Trophoblast cell (in vitro differentiated cells and primary cell): ENCODE results near the gene PCSK6.

Experiments used
- DNase-seq, 2 donors: peaks; one replicate each; pipeline ENCODE4 v3.0.0-alpha.2; 2016
- H2AFZ ChIP-seq: 2 replicates; pipeline ENCODE4 v1.6.1; 2013; ENCODE audit warnings: low read length, moderate library complexity, mild to moderate bottlenecking; ENCODE audit not compliant: insufficient read depth, poor library complexity
- H2AK5ac ChIP-seq: 2 replicates; pipeline ENCODE4 v1.6.1; 2013; ENCODE audit warnings: mild to moderate bottlenecking, low read length
- H2BK120ac ChIP-seq: 2 replicates; pipeline ENCODE4 v1.6.1; 2013; ENCODE audit warnings: low read length, mild to moderate bottlenecking, moderate library complexity; ENCODE audit not compliant: insufficient read depth, poor library complexity
- H2BK12ac ChIP-seq: 2 replicates; pipeline ENCODE4 v1.6.1; 2013; ENCODE audit warnings: mild to moderate bottlenecking, low read length, moderate library complexity
- H2BK5ac ChIP-seq: 2 replicates; pipeline ENCODE4 v1.6.1; 2013; ENCODE audit warnings: low read length, low read depth, moderate library complexity, mild to moderate bottlenecking; ENCODE audit not compliant: poor library complexity
- H3K14ac ChIP-seq: 2 replicates; pipeline ENCODE4 v1.6.1; 2013; ENCODE audit warnings: mild to moderate bottlenecking, low read length
- H3K18ac ChIP-seq: 2 replicates; pipeline ENCODE4 v1.6.1; 2013; ENCODE audit warnings: mild to moderate bottlenecking, low read length
- H3K23ac ChIP-seq: 2 replicates; pipeline ENCODE4 v1.6.1; 2013; ENCODE audit warnings: low read length
- H3K27ac ChIP-seq: 2 replicates; pipeline ENCODE4 v1.5.1; 2013; ENCODE audit warnings: low read depth, mild to moderate bottlenecking, inconsistent platforms, low read length, moderate library complexity
- H3K27me3 ChIP-seq: 2 replicates; pipeline ENCODE4 v1.6.1; 2013; ENCODE audit warnings: inconsistent platforms, mild to moderate bottlenecking, low read length, moderate library complexity; ENCODE audit not compliant: insufficient read depth
- H3K36me3 ChIP-seq, 2 experiments: 1 replicate in 1 of 2; 2 replicates in 1 of 2; pipeline ENCODE4 v1.6.1; 2013; ENCODE audit warnings: low read length in 2 of 2, mild to moderate bottlenecking in 2 of 2, moderate library complexity in 1 of 2; ENCODE audit not compliant: insufficient read depth in 2 of 2, control insufficient read depth in 1 of 2
- H3K4ac ChIP-seq: 2 replicates; pipeline ENCODE4 v1.6.1; 2013; ENCODE audit warnings: low read depth, mild to moderate bottlenecking, low read length, moderate library complexity
- H3K4me1 ChIP-seq, 2 experiments: 1 replicate in 1 of 2; 2 replicates in 1 of 2; pipeline ENCODE4 v1.6.1; 2013; ENCODE audit warnings: low read length in 2 of 2, mild to moderate bottlenecking in 2 of 2, moderate library complexity in 1 of 2; ENCODE audit not compliant: insufficient read depth in 2 of 2, control insufficient read depth in 1 of 2
- H3K4me2 ChIP-seq: 2 replicates; pipeline ENCODE4 v1.6.1; 2013; ENCODE audit warnings: inconsistent platforms, mild to moderate bottlenecking, low read length, moderate library complexity
- H3K4me3 ChIP-seq: 2 replicates; pipeline ENCODE4 v1.5.1; 2013; ENCODE audit warnings: mild to moderate bottlenecking, low read depth, low read length, inconsistent platforms
- H3K79me1 ChIP-seq: one replicate; pipeline ENCODE4 v1.6.1; 2013; ENCODE audit warnings: low read length
- H3K79me2 ChIP-seq: 2 replicates; pipeline ENCODE4 v1.6.1; 2013; ENCODE audit warnings: low read length, mild to moderate bottlenecking; ENCODE audit not compliant: control insufficient read depth, insufficient read depth, poor library complexity
- H3K9ac ChIP-seq: 2 replicates; pipeline ENCODE4 v1.6.1; 2013; ENCODE audit warnings: mild to moderate bottlenecking, low read length
- H3K9me3 ChIP-seq: 2 replicates; pipeline ENCODE4 v1.6.1; 2013; ENCODE audit warnings: low read depth, mild to moderate bottlenecking, control low read depth, inconsistent platforms, low read length; ENCODE audit not compliant: insufficient read depth
- H4K12ac ChIP-seq: 2 replicates; pipeline ENCODE4 v1.6.1; 2013; ENCODE audit warnings: low read depth, mild to moderate bottlenecking, low read length, moderate library complexity
- H4K8ac ChIP-seq: 2 replicates; pipeline ENCODE4 v1.6.1; 2013; ENCODE audit warnings: low read depth, mild to moderate bottlenecking, low read length, moderate library complexity
- H4K91ac ChIP-seq: one replicate; pipeline ENCODE4 v1.6.1; 2013; ENCODE audit warnings: low read depth, mild to moderate bottlenecking, low read length, moderate library complexity
- WGBS: extraction: QIAGEN DNeasy Blood & Tissue Kit; methylation state at CpG from one replicate; pipeline ENCODE4 v1.1.7; 2013; ENCODE audit warnings: missing lambda C conversion rate; ENCODE audit not compliant: insufficient read length, insufficient coverage; ENCODE audit errors: extremely low coverage; 5-methylcytosine and 5-hydroxymethylcytosine counted together

The PCSK6 gene

GRCh38 chr15:101267320-101268104, 222.0 kb downstream of the PCSK6 start:
- H3K79me2 ChIP-seq, result no peaks in the 10 kb centered on the region
- H4K8ac ChIP-seq, result no peak overlapping the region
- H3K27ac ChIP-seq, result no peak overlapping the region
- no peak overlapping the region for H3K18ac ChIP-seq
- no peak overlapping the region for H4K91ac ChIP-seq
- H2AFZ ChIP-seq, result no peak overlapping the region
- no peaks in the 10 kb centered on the region for H3K4me1 ChIP-seq
- no peak overlapping the region for H3K4ac ChIP-seq
- H3K9ac ChIP-seq, result no peak overlapping the region
- H3K4me3 ChIP-seq, result no peak overlapping the region
- no peak overlapping the region for H2AK5ac ChIP-seq
- no peak overlapping the region for H2BK12ac ChIP-seq
- no peak overlapping the region for H2BK120ac ChIP-seq
- no peak overlapping the region for H3K4me2 ChIP-seq
- no peak overlapping the region for H2BK5ac ChIP-seq
- H3K79me1 ChIP-seq, result no peaks in the 10 kb centered on the region
- peak in 1 of 2 donors; percentile 45 for DNase-seq
- WGBS, result no CpG with 5 or more reads among the region's 18 CpGs
- peaks cover 14 to 33% of the 10 kb centered on the region in 2 experiments for H3K36me3 ChIP-seq
- no peak overlapping the region for H3K23ac ChIP-seq
- no peaks in the 10 kb centered on the region for H3K9me3 ChIP-seq
- H4K12ac ChIP-seq, result no peak overlapping the region
- H3K14ac ChIP-seq, result no peak overlapping the region
- no peaks in the 10 kb centered on the region for H3K27me3 ChIP-seq

GRCh38 chr15:101266787-101267186, 222.7 kb downstream of the PCSK6 start:
- Histone ChIP-seq H3K4me1 (no peaks in the 10 kb centered on the region), H3K23ac (no peak overlapping the region), H3K27me3 (no peaks in the 10 kb centered on the region), H3K9me3 (no peaks in the 10 kb centered on the region), H3K36me3 (peaks cover 14 to 29% of the 10 kb centered on the region in 2 experiments), H3K4me2 (no peak overlapping the region), H4K8ac (no peak overlapping the region), H4K12ac (no peak overlapping the region), H3K14ac (no peak overlapping the region), H3K79me2 (no peaks in the 10 kb centered on the region), H4K91ac (no peak overlapping the region), H3K4me3 (no peak overlapping the region), H3K9ac (no peak overlapping the region), H3K4ac (no peak overlapping the region), H2BK12ac (no peak overlapping the region), H2AFZ (no peak overlapping the region), H3K18ac (no peak overlapping the region), H3K79me1 (no peaks in the 10 kb centered on the region), H2AK5ac (no peak overlapping the region), H2BK5ac (no peak overlapping the region), H3K27ac (no peak overlapping the region), H2BK120ac (no peak overlapping the region)
- no CpG with 5 or more reads among the region's 9 CpGs for WGBS
- DNase-seq, result no peak

- no peak overlapping the region for H4K91ac ChIP-seq
- no CpG with 5 or more reads among the region's 3 CpGs for WGBS
These were observed 223.5 kb downstream of the PCSK6 start for GRCh38 chr15:101266034-101266433.

DNA sequence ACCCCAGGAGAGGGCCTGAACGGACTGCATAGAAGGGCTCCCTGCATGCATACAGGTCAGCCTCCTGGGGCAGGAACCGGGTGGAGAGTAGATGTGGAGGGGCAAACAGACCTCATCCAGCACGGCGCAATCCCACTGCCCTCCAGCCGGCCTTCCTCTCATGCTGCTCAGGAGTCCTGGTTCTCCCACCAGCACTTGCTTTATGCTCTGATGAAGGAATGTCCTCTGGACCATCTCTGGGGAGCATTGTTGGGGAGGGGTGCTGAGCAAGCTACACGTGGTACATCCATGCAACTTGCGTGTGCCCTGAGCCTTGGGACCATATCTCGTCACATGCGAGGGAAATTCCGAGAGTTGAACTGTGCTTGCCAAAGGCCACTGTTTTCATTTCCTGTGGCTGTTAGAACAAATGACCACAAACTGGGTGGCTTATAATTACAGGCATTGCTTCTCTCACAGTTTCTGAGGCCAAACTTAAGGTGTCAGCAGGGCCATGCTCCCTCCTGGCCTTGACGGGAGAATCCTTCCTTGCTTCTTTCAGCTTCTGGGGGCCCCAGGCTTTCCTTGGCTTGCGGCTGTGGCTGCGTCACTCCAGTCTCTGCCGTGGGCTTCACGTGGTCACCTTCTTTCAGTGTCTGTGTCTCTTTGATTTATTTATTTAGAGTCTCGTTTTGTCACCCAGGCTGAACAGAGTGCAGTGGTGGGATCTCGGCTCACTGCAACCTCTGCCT, 224.4 kb downstream of the PCSK6 start:
- Histone ChIP-seq H3K4ac (no peak overlapping the region), H3K79me2 (no peaks in the 10 kb centered on the region), H4K8ac (no peak overlapping the region), H2AFZ (no peak overlapping the region), H3K27ac (no peak overlapping the region), H3K36me3 (peaks cover 10 to 15% of the 10 kb centered on the region in 2 experiments), H2BK120ac (no peak overlapping the region), H2AK5ac (no peak overlapping the region), H3K23ac (no peak overlapping the region), H3K27me3 (no peaks in the 10 kb centered on the region), H2BK5ac (no peak overlapping the region), H3K4me3 (no peak overlapping the region), H4K91ac (no peak overlapping the region), H3K14ac (no peak overlapping the region), H2BK12ac (no peak overlapping the region), H4K12ac (no peak overlapping the region), H3K9ac (no peak overlapping the region), H3K18ac (no peak overlapping the region), H3K4me1 (no peaks in the 10 kb centered on the region), H3K4me2 (no peak overlapping the region), H3K9me3 (no peaks in the 10 kb centered on the region), H3K79me1 (no peaks in the 10 kb centered on the region)
- WGBS, result no CpG with 5 or more reads among the region's 17 CpGs
- DNase-seq, result peak in 1 of 2 donors; percentile 7

More at GRCh38 chr15:101266034-101266433, 223.5 kb downstream of the PCSK6 start:
- Histone ChIP-seq H3K79me1 (no peaks in the 10 kb centered on the region), H3K14ac (no peak overlapping the region), H2AK5ac (no peak overlapping the region), H4K12ac (no peak overlapping the region), H2BK120ac (no peak overlapping the region), H3K4me1 (no peaks in the 10 kb centered on the region), H3K27me3 (no peaks in the 10 kb centered on the region), H3K36me3 (peaks cover 12 to 23% of the 10 kb centered on the region in 2 experiments), H2BK5ac (no peak overlapping the region), H3K23ac (no peak overlapping the region), H2BK12ac (no peak overlapping the region), H3K4me3 (no peak overlapping the region), H3K9ac (no peak overlapping the region), H3K27ac (no peak overlapping the region), H4K8ac (no peak overlapping the region), H3K4ac (no peak overlapping the region), H3K79me2 (no peaks in the 10 kb centered on the region), H3K18ac (no peak overlapping the region), H3K9me3 (no peaks in the 10 kb centered on the region), H3K4me2 (no peak overlapping the region), H2AFZ (no peak overlapping the region)
- DNase-seq, result no peak
